BE2C (cell line): ENCODE results near the gene SLC66A2.
A peak's percentile ranks its signal among the peaks of the same experiment; 100 is the strongest.

Experiments
- DNase-seq: peaks from one replicate; pipeline ENCODE4 v3.0.0-alpha.2; 2020
- H3K27me3 ChIP-seq: fragments of 250-450 bp; sonication (Bioruptor Pico); 2 replicates; pipeline ENCODE4 v1.5.1; 2020; ENCODE audit warnings: mild to moderate bottlenecking
- H3K36me3 ChIP-seq: fragments of 250-450 bp; sonication (Bioruptor Pico); 2 replicates; pipeline ENCODE4 v1.5.1; 2020; ENCODE audit warnings: mild to moderate bottlenecking
- H3K4me1 ChIP-seq: fragments of 250-450 bp; sonication (Bioruptor Pico); 2 replicates; pipeline ENCODE4 v1.5.1; 2020
- H3K4me3 ChIP-seq: 2 replicates; pipeline ENCODE4 v1.5.1; 2011; ENCODE audit warnings: low read depth, low read length
- H3K9me3 ChIP-seq: fragments of 250-450 bp; sonication (Bioruptor Pico); 2 replicates; pipeline ENCODE4 v1.5.1; 2020
- TF ChIP-seq, protein P1 (sequence below): IDR thresholded peaks from 2 replicates; pipeline ENCODE4 v1.5.1; 2012; ENCODE audit warnings: mild to moderate bottlenecking, low read depth, low read length

The SLC66A2 gene

DNA sequence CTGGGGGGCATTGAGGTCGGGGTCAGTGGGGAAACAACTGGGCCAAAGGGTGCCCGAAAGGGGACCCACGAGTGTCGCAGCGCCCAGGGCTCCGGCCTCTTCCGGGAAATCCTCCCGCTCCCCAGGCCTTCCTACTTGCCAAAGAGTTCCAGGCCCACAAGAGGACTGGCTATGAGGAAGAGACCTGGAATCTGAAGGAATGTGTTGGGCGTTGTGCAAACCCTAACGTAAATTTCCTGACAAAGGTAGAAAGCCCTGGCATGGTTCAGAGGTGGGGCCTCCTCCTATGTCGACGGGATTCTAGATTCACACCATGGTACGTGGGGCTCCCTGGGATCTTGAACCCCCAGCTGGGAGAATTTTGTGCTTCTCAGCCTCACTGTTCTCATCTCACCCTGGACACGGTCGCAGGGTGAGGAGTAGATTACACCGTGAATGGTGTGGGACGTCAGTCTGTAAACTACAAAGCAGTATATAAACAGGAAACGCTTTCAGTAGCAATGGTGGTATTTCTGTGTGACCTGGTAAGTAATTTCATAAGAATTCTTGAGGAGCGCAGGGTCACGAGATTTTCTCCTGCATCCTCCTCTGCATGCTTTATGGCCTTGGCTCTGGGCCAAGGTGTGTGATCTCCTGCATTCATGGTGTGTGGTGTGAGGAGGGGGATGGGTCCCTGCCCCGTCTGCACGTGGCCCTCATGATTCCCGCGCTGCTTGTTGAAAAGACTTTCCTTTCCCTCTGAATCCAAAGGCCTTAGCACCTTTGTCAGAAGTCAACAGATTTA is 13.9 kb upstream of the SLC66A2 start:
- no peaks in the 10 kb centered on the region for H3K36me3 ChIP-seq
- no peaks in the 10 kb centered on the region for H3K9me3 ChIP-seq
- DNase-seq, result peak; percentile 48
- no peaks in the 10 kb centered on the region for H3K4me1 ChIP-seq
- TF ChIP-seq, protein P1, sequence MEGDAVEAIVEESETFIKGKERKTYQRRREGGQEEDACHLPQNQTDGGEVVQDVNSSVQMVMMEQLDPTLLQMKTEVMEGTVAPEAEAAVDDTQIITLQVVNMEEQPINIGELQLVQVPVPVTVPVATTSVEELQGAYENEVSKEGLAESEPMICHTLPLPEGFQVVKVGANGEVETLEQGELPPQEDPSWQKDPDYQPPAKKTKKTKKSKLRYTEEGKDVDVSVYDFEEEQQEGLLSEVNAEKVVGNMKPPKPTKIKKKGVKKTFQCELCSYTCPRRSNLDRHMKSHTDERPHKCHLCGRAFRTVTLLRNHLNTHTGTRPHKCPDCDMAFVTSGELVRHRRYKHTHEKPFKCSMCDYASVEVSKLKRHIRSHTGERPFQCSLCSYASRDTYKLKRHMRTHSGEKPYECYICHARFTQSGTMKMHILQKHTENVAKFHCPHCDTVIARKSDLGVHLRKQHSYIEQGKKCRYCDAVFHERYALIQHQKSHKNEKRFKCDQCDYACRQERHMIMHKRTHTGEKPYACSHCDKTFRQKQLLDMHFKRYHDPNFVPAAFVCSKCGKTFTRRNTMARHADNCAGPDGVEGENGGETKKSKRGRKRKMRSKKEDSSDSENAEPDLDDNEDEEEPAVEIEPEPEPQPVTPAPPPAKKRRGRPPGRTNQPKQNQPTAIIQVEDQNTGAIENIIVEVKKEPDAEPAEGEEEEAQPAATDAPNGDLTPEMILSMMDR, result no peak
- no peaks in the 10 kb centered on the region for H3K27me3 ChIP-seq
- H3K4me3 ChIP-seq, result peak overlapping the region; percentile 23

DNA sequence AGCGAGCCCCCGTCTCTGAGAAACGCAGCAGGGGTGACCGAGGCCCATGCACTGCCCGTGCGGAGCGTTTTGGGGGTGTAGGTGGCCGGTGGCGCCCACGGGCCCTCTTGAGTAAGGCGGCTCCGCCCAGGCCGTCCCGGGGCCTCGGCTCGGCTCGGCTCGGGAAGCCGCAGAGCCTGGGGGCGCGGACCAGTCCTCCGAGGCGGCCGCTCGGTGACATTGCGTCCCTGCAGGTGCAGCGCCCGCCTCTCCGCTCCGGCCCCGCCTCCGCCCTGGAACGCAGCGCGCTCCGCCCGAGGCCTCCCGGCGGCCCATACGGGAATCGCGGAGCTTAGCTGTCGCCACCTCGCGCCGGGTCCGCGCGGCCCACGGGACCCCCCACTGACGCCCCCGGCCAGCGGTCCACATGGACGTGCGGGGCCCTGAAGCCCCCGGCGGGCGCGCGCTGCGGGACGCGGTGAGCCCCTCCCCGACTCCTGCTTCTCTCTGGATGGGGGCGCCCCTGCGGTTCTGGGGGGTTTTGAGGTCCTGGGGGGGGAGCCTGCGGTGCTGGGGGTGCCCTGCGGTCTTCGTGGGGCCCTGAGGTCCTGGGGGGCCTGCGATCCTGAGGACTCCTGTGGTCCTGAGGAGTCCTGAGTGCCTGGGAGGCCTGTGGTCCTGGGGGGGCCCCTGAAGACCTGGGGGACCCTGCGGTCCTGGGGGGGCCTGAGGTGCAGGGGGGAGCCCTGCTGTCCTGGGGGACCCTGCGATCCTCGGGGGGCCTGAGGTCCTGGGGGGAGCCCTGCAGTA is 13.1 kb upstream of the SLC66A2 start, which contains the start of gene HSBP1L1:
Gene HSBP1L1, plus strand, starts transcription at position 314 of the 789 bp plus-strand sequence. Its CDS starts 93 bp downstream, at position 407.
- no peaks in the 10 kb centered on the region for H3K4me1 ChIP-seq
- TF ChIP-seq, protein P1, result no peak
- peak within 1 kb of the TSS; percentile 23 for H3K4me3 ChIP-seq
- DNase-seq, result peak; percentile 33
- no peaks in the 10 kb centered on the region for H3K9me3 ChIP-seq
- H3K36me3 ChIP-seq, result no peaks in the 10 kb centered on the region
- H3K27me3 ChIP-seq, result no peaks in the 10 kb centered on the region

DNA sequence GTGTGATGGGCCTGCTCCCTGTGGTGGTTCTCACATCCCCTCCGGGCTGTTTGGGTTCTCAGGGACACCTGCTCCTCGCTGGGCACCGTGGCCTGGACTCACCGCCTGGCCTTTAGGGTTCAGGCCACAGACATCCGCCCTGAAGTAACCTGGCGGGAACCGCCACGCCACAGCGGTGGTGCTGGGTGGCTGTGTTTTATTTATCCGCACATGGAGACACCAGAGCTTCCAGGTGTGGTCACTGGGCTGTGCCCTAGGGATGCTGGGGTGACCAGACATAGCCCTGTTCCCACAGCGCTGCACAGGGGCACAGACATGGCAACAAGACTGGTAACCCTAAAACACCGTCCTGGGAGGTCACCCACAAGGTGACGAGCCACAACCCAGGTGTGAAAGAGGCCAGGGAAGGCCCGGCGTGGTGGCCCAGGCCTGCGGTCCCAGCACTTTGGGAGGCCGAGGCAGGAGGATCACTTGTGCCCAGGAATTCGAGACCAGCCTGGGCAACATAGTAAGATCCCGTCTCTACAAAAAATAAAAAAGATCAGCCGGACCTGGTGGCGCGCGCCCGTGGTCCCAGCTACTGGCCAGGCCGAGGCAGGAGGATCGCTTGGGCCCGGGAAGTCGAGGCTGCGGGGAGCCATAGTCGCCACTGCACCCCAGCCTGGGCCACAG is 12.3 kb upstream of the SLC66A2 start:
- H3K4me1 ChIP-seq, result no peaks in the 10 kb centered on the region
- no peaks in the 10 kb centered on the region for H3K36me3 ChIP-seq
- H3K9me3 ChIP-seq, result no peaks in the 10 kb centered on the region
- TF ChIP-seq, protein P1, result no peak
- H3K27me3 ChIP-seq, result no peaks in the 10 kb centered on the region
- DNase-seq, result no peak
- no peak overlapping the region for H3K4me3 ChIP-seq

DNA sequence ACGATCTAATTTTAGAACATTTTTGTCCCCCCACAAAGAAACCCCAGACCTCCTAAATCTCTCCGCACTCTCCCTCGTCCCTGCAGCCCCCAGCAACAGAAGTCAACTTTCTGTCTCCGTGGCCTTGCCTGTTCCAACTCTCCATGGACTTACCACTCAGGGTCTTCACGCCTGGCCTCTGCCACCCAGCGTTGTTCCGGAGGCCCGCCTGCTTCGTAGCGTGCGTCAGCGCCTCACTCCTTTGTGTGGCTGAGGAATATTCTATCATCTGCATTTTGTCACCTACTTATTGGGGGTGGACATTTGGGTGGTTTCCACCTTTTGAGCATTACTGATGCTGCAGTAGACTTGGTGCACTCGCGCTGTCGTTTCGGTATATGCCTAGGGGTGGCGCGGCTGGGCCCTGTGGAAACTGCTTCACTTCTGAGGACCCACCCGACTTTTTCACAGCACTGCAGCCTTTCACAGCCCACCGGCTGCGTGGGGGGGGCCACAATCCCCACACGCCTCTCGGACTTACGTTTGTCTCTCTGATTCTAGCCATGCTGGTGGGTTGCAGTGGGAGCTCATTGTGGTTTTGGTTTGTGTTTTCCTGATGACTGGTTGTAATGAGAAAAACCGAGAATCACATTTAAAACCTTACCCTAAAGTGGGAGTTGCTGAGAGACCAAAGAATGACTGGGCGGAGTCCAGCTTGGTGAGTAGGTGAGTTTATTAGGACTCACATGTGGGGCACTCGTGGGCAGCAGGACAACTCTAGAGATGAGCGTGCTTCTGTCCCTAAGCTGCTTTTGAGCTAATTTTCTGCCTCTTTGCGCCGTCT is 11.6 kb upstream of the SLC66A2 start:
- no peak overlapping the region for H3K4me3 ChIP-seq
- no peaks in the 10 kb centered on the region for H3K36me3 ChIP-seq
- no peak for DNase-seq
- H3K27me3 ChIP-seq, result no peaks in the 10 kb centered on the region
- TF ChIP-seq, protein P1, result no peak
- no peaks in the 10 kb centered on the region for H3K4me1 ChIP-seq
- no peaks in the 10 kb centered on the region for H3K9me3 ChIP-seq

DNA sequence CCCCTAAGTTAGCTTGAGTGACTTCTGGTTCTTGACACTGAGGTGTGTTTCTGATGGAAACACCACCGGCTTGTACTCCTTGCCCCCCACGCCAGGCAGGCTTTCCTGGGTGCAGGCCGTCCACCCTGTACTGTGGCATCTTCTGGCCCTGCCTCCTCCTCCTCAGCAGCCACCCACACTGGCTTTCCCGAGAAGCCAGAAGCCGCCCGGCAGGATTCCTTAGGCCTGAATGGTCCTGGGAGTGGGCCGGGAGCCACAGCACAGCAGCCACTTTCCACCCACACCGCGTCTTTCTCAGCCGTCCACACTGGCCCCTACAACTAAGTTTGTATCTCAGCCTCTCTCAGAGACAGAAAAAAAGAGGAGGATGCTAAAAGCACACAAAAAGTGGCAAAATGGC is 10.9 kb upstream of the SLC66A2 start:
- Histone ChIP-seq H3K36me3 (no peaks in the 10 kb centered on the region), H3K9me3 (no peaks in the 10 kb centered on the region), H3K27me3 (no peaks in the 10 kb centered on the region), H3K4me1 (no peaks in the 10 kb centered on the region), H3K4me3 (no peak overlapping the region)
- no peak for DNase-seq
- TF ChIP-seq, protein P1, result no peak
